Neural cell (in vitro differentiated cells): ENCODE results near the gene CATSPERB. TPM values are rescaled to one million over a fixed set of nuclear protein-coding genes. Genes with fewer than 3 reads are reported as not detected.

ENCODE experiments used
- H2AFZ ChIP-seq: fragments of 200-600, 300-800 bp; sonication (generic), shearing (Covaris generic); 2 replicates; pipeline ENCODE4 v1.6.0; 2014; ENCODE audit warnings: low read depth, mild to moderate bottlenecking, antibody characterized with exemption, low read length, moderate library complexity
- H3F3A ChIP-seq: fragments of 200-600 bp; shearing (Covaris generic); 2 replicates; pipeline ENCODE4 v1.6.1; 2016; ENCODE audit warnings: mild to moderate bottlenecking, moderate library complexity, mixed read lengths, antibody characterized with exemption, low read length; ENCODE audit not compliant: insufficient read depth, poor library complexity, severe bottlenecking
- H3K27ac ChIP-seq: fragments of 200-600, 300-800 bp; sonication (generic), shearing (Covaris generic); 2 replicates; pipeline ENCODE4 v1.5.1; 2014; ENCODE audit warnings: mild to moderate bottlenecking, low read length, moderate library complexity
- H3K27me3 ChIP-seq: fragments of 300-800, 200-600 bp; sonication (generic), shearing (Covaris generic); 2 replicates; pipeline ENCODE4 v1.6.0; 2014; ENCODE audit warnings: mild to moderate bottlenecking, low read depth, low read length, moderate library complexity; ENCODE audit not compliant: insufficient read depth
- H3K36me3 ChIP-seq: fragments of 300-800, 200-600 bp; sonication (generic), shearing (Covaris generic); 2 replicates; pipeline ENCODE4 v1.5.1; 2014; ENCODE audit warnings: mild to moderate bottlenecking, antibody characterized with exemption, low read length, moderate library complexity; ENCODE audit not compliant: insufficient read depth
- H3K4me2 ChIP-seq: fragments of 300-800, 200-600 bp; sonication (generic), shearing (Covaris generic); 2 replicates; pipeline ENCODE4 v1.6.0; 2014; ENCODE audit warnings: mild to moderate bottlenecking, low read length
- H3K4me3 ChIP-seq: fragments of 300-800, 200-600 bp; sonication (generic), shearing (Covaris generic); 2 replicates; pipeline ENCODE4 v1.5.1; 2014; ENCODE audit warnings: mild to moderate bottlenecking, low read length, moderate library complexity
- H3K79me2 ChIP-seq: fragments of 200-600 bp; shearing (Covaris generic); replicated peaks from 2 replicates; pipeline ENCODE4 v1.6.0; 2014; ENCODE audit warnings: mild to moderate bottlenecking, low read length, moderate library complexity; ENCODE audit not compliant: insufficient read depth
- H3K9ac ChIP-seq: fragments of 300-800, 200-600 bp; sonication (generic), shearing (Covaris generic); 2 replicates; pipeline ENCODE4 v1.6.1; 2016; ENCODE audit warnings: mild to moderate bottlenecking, low read length, mixed read lengths
- H3K9me2 ChIP-seq: fragments of 200-600 bp; shearing (Covaris generic); 2 replicates; pipeline ENCODE4 v1.6.1; 2016; ENCODE audit warnings: mild to moderate bottlenecking, low read length, mixed read lengths; ENCODE audit not compliant: insufficient read depth
- H3K9me3 ChIP-seq: fragments of 200-600, 300-800 bp; sonication (generic), shearing (Covaris generic); 2 replicates; pipeline ENCODE4 v1.6.1; 2016; ENCODE audit warnings: mild to moderate bottlenecking, mixed run types, low read length, moderate library complexity, mixed read lengths
- H4K20me1 ChIP-seq: fragments of 200-600 bp; shearing (Covaris generic); 2 replicates; pipeline ENCODE4 v1.6.1; 2016; ENCODE audit warnings: mild to moderate bottlenecking, mixed run types; ENCODE audit not compliant: insufficient read depth
- CTCF ChIP-seq: fragments of 450-650 bp; IDR thresholded peaks from 2 replicates; pipeline ENCODE4 v1.5.1; 2014; ENCODE audit warnings: antibody characterized with exemption, mild to moderate bottlenecking, moderate library complexity; ENCODE audit not compliant: poor library complexity, severe bottlenecking
- EP300 ChIP-seq: fragments of 450-650 bp; conservative IDR thresholded peaks from 2 replicates; pipeline ENCODE4 v1.6.1; 2014; ENCODE audit warnings: antibody characterized with exemption, mild to moderate bottlenecking, moderate library complexity; ENCODE audit not compliant: poor library complexity, severe bottlenecking
- EZH2 ChIP-seq: fragments of 200-600, 300-800 bp; shearing (Covaris generic), sonication (generic); IDR thresholded peaks from 2 replicates; pipeline ENCODE4 v1.6.1; 2014; ENCODE audit warnings: antibody characterized with exemption, low read length, borderline replicate concordance, mild to moderate bottlenecking; ENCODE audit not compliant: insufficient read depth, poor library complexity, severe bottlenecking
- MXI1 ChIP-seq: fragments of 450-650 bp; conservative IDR thresholded peaks from 2 replicates; pipeline ENCODE4 v1.6.1; 2014; ENCODE audit warnings: antibody characterized with exemption, mild to moderate bottlenecking; ENCODE audit not compliant: poor library complexity, severe bottlenecking
- POLR2AphosphoS5 ChIP-seq: IDR thresholded peaks from 2 replicates; pipeline ENCODE4 v1.6.1; 2012
- RAD21 ChIP-seq: fragments of 450-650 bp; conservative IDR thresholded peaks from 2 replicates; pipeline ENCODE4 v1.6.1; 2014; ENCODE audit warnings: antibody characterized with exemption, mild to moderate bottlenecking, moderate library complexity
- REST ChIP-seq: IDR thresholded peaks from 2 replicates; pipeline ENCODE4 v1.6.1; 2012; ENCODE audit warnings: borderline replicate concordance
- SMC3 ChIP-seq: fragments of 450-650 bp; conservative IDR thresholded peaks from 2 replicates; pipeline ENCODE4 v1.6.1; 2014; ENCODE audit warnings: antibody characterized with exemption, mild to moderate bottlenecking, moderate library complexity; ENCODE audit not compliant: poor library complexity
- TAF1 ChIP-seq: IDR thresholded peaks from 2 replicates; pipeline ENCODE4 v1.6.1; 2012; ENCODE audit warnings: low read depth
- polyA plus RNA-seq: library from polyadenylated mRNA; depleted of rRNA; stranded (reverse); fragments of >200 nt; gene quantifications from 2 replicates; pipeline ENCODE4 v1.2.3, GENCODE V29; 2014

The CATSPERB gene
- polyA plus RNA-seq, 1 donor from 2014 or later, result not detected

DNA sequence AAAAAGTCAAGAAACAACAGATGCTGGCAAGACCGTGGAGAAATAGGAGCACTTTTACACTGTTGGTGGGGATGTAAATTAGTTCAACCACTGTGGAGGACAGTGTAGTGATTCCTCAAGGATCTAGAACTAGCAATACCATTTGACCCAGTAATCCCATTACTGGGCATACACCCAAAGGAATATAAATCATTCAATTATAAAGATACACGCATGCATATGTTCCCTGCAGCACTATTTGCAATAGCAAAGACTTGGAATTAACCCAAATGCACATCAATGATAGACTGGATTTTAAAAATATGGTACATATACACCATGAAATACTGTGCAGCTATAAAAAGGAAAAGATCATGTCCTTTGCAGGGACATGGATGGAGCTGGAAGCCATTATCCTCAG lies 18.0 kb upstream of the CATSPERB start:
- H3K9me3 ChIP-seq, result no peaks in the 10 kb centered on the region
- H3K4me3 ChIP-seq, result no peak overlapping the region
- H3K4me2 ChIP-seq, result no peak overlapping the region
- H3K27me3 ChIP-seq, result no peaks in the 10 kb centered on the region
- H3K9ac ChIP-seq, result no peak overlapping the region
- no peaks in the 10 kb centered on the region for H4K20me1 ChIP-seq
- H3K9me2 ChIP-seq, result no peaks in the 10 kb centered on the region
- no peaks in the 10 kb centered on the region for H3F3A ChIP-seq
- H2AFZ ChIP-seq, result no peak overlapping the region
- TF ChIP-seq RAD21 (no peak), MXI1 (no peak), CTCF (no peak), SMC3 (no peak), POLR2AphosphoS5 (no peak), EZH2 (no peak), EP300 (no peak), TAF1 (no peak), REST (no peak)
- H3K79me2 ChIP-seq, result no peaks in the 10 kb centered on the region
- no peaks in the 10 kb centered on the region for H3K36me3 ChIP-seq
- no peak overlapping the region for H3K27ac ChIP-seq

DNA sequence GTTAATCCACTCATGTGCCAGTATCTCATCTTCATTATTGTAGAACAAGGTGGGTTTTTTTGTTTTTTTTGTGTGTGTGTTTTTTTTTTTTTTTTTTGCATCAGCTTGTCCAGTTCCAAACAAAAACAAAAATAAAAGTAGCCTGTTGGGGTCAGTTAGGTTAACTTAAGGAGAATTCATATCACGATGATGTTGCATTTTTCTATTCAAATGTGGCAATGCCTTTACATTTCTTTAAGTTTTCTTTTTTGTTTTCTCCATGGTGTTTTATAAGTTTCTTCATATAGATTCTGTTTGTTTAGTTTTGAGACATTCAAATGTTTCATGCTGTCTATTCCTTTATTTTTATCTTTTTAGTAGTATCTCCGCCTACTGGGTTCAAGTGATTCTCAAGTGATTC lies 16.2 kb upstream of the CATSPERB start:
- no peak overlapping the region for H3K4me2 ChIP-seq
- no peak overlapping the region for H3K4me3 ChIP-seq
- H2AFZ ChIP-seq, result no peak overlapping the region
- H3F3A ChIP-seq, result no peaks in the 10 kb centered on the region
- H3K9ac ChIP-seq, result no peak overlapping the region
- H3K9me3 ChIP-seq, result no peaks in the 10 kb centered on the region
- no peaks in the 10 kb centered on the region for H4K20me1 ChIP-seq
- TF ChIP-seq MXI1 (no peak), SMC3 (no peak), POLR2AphosphoS5 (no peak)
- H3K36me3 ChIP-seq, result no peaks in the 10 kb centered on the region
- no peaks in the 10 kb centered on the region for H3K27me3 ChIP-seq
- H3K9me2 ChIP-seq, result no peaks in the 10 kb centered on the region
- H3K27ac ChIP-seq, result no peak overlapping the region
- H3K79me2 ChIP-seq, result no peaks in the 10 kb centered on the region

GRCh38 chr14:91745344-91745743 lies 13.5 kb upstream of the CATSPERB start:
- TF ChIP-seq SMC3, result no peak
- TF ChIP-seq POLR2AphosphoS5, result no peak
- no peak for TF ChIP-seq MXI1
- no peak for TF ChIP-seq EP300
- TF ChIP-seq EZH2, result no peak
- TF ChIP-seq TAF1, result no peak
- no peak for TF ChIP-seq RAD21
- TF ChIP-seq REST, result no peak
- no peak for TF ChIP-seq CTCF
- H3K27me3 ChIP-seq, result no peaks in the 10 kb centered on the region
- no peaks in the 10 kb centered on the region for H4K20me1 ChIP-seq
- H3K4me3 ChIP-seq, result no peak overlapping the region
- no peak overlapping the region for H3K9ac ChIP-seq
- no peak overlapping the region for H3K4me2 ChIP-seq
- no peaks in the 10 kb centered on the region for H3F3A ChIP-seq
- no peaks in the 10 kb centered on the region for H3K79me2 ChIP-seq
- no peaks in the 10 kb centered on the region for H3K36me3 ChIP-seq
- no peaks in the 10 kb centered on the region for H3K9me2 ChIP-seq
- no peak overlapping the region for H2AFZ ChIP-seq
- H3K27ac ChIP-seq, result no peak overlapping the region
- no peaks in the 10 kb centered on the region for H3K9me3 ChIP-seq
